K562 (cell line): ENCODE data around the gene B9D2. TPM values are rescaled to one million over a fixed set of nuclear protein-coding genes. Genes with fewer than 3 reads are reported as not detected.

Experiments
- HEY1 ChIP-seq: fragments of 250-450 bp; sonication (Bioruptor Pico); IDR thresholded peaks from 2 replicates; pipeline ENCODE4 v1.5.0; 2020; ENCODE audit warnings: mild to moderate bottlenecking, moderate library complexity, borderline replicate concordance
- HOXB6 ChIP-seq: fragments of 250-450 bp; sonication (Bioruptor Pico); IDR thresholded peaks from 2 replicates; pipeline ENCODE4 v1.5.1; 2022; ENCODE audit warnings: mild to moderate bottlenecking, borderline replicate concordance
- KDM2B ChIP-seq: fragments of 250-450 bp; sonication (Bioruptor Pico); IDR thresholded peaks from 2 replicates; pipeline ENCODE4 v1.8.0; 2021; ENCODE audit warnings: mild to moderate bottlenecking, moderate library complexity
- MNT ChIP-seq, 2 experiments: fragments of 450-650 bp; conservative IDR thresholded peaks; 2 replicates each; pipeline ENCODE4 v1.6.1; 2017; ENCODE audit warnings: mild to moderate bottlenecking in 2 of 2, moderate library complexity in 2 of 2
- MXD1 ChIP-seq: fragments of 250-450 bp; sonication (Bioruptor Pico); IDR thresholded peaks from 2 replicates; pipeline ENCODE4 v1.8.0; 2021; ENCODE audit warnings: borderline replicate concordance, mild to moderate bottlenecking, moderate library complexity; ENCODE audit not compliant: poor library complexity, severe bottlenecking
- NCOR1 ChIP-seq: fragments of 450-650 bp; IDR thresholded peaks from 2 replicates; pipeline ENCODE4 v1.6.1; 2016; ENCODE audit warnings: mild to moderate bottlenecking, moderate library complexity
- PHF21A ChIP-seq: fragments of 450-650 bp; IDR thresholded peaks from 2 replicates; pipeline ENCODE4 v1.6.1; 2017; ENCODE audit warnings: low read depth, borderline replicate concordance
- POLR3A ChIP-seq: IDR thresholded peaks from 2 replicates; pipeline ENCODE4 v1.6.1; 2011; ENCODE audit warnings: borderline replicate concordance, mild to moderate bottlenecking, moderate library complexity; ENCODE audit not compliant: insufficient read length, insufficient read depth; ENCODE audit errors: extremely low read depth
- RNF2 ChIP-seq: sonication (generic); IDR thresholded peaks from 2 replicates; pipeline ENCODE4 v1.6.1; 2016
- SNAPC5 ChIP-seq: fragments of 250-450 bp; sonication (Bioruptor Pico); IDR thresholded peaks from 2 replicates; pipeline ENCODE4 v1.8.0; 2021; ENCODE audit warnings: moderate library complexity, mild to moderate bottlenecking, inconsistent platforms
- TEAD1 ChIP-seq, 2 experiments: fragments of 450-650 bp in 1 of 2; sonication (generic) in 1 of 2; formaldehyde crosslinking; IDR thresholded peaks; 2 replicates each; pipeline versions ENCODE4 v1.4.0 to v1.8.0; 2020 to 2022; ENCODE audit warnings: mild to moderate bottlenecking in 2 of 2, missing genetic modification reagents in 1 of 2
- THRA ChIP-seq: fragments of 450-650 bp; IDR thresholded peaks from 2 replicates; pipeline ENCODE4 v1.6.1; 2017; ENCODE audit warnings: mild to moderate bottlenecking, moderate library complexity
- ZFP36 ChIP-seq: fragments of 150-350 bp; IDR thresholded peaks from 2 replicates; pipeline ENCODE4 v1.6.1; 2018; ENCODE audit warnings: low read length, low read depth; ENCODE audit not compliant: partially characterized antibody
- ZFPM2 ChIP-seq: fragments of 250-450 bp; sonication (Bioruptor Pico); IDR thresholded peaks from 2 replicates; pipeline ENCODE4 v1.5.1; 2022; ENCODE audit warnings: mild to moderate bottlenecking
- ZNF12 ChIP-seq: sonication (generic); formaldehyde crosslinking; IDR thresholded peaks from 2 replicates; pipeline ENCODE4 v1.4.0; 2020; ENCODE audit warnings: mild to moderate bottlenecking, missing genetic modification reagents
- ZNF589 ChIP-seq: fragments of 200-800 bp; sonication (Bioruptor generic); IDR thresholded peaks from 2 replicates; pipeline ENCODE4 v1.6.1; 2016; ENCODE audit warnings: low read depth, missing genetic modification characterization, missing compliant biosample characterization
- ZNF699 ChIP-seq: fragments of 250-450 bp; sonication (Bioruptor Pico); IDR thresholded peaks from 2 replicates; pipeline ENCODE4 v1.8.0; 2021; ENCODE audit warnings: mild to moderate bottlenecking, moderate library complexity; ENCODE audit not compliant: insufficient replicate concordance
- ZNF830 ChIP-seq: fragments of 250-450 bp; sonication (Bioruptor Pico); IDR thresholded peaks from 2 replicates; pipeline ENCODE4 v1.5.0; 2021; ENCODE audit warnings: mild to moderate bottlenecking
- polyA plus RNA-seq, 8 experiments: library from polyadenylated mRNA; depleted of rRNA in 4 of 8; stranded (reverse) in 5 of 8; unstranded in 3 of 8; fragments of >200 nt; fragmentation: Nextera tagmentation in 2 of 8; fragmentation: Illumina TruSeq in 1 of 8; extraction: Ambion mirVana in 2 of 8; extraction: Trizol in 1 of 8; gene quantifications; 2 replicates each; pipeline versions ENCODE4 v1.2.1 to v1.2.3, GENCODE V29; 2011 to 2014; ENCODE audit warnings: inconsistent platforms in 1 of 8, missing spikeins in 1 of 8
- total RNA-seq, 7 experiments: library from RNA; depleted of rRNA in 6 of 7; stranded (reverse); fragments of >200 nt in 6 of 7; fragmentation: Illumina TruSeq in 2 of 7; extraction: Trizol in 2 of 7; gene quantifications; 2 replicates each; pipeline versions ENCODE4 v1.2.1 to v1.2.3, GENCODE V29; 2011 to 2021; ENCODE audit warnings: low replicate concordance in 1 of 7
- TF ChIP-seq, protein P1 (sequence below): sonication (generic); IDR thresholded peaks from 2 replicates; pipeline ENCODE4 v1.6.1; 2016
- TF ChIP-seq, protein P2 (sequence below): conservative IDR thresholded peaks from 2 replicates; pipeline ENCODE4 v1.6.1; 2011; ENCODE audit warnings: low read depth, mild to moderate bottlenecking, low read length; ENCODE audit not compliant: control insufficient read depth
- TF ChIP-seq, protein P3 (sequence below): fragments of 250-450 bp; sonication (Bioruptor Pico); IDR thresholded peaks from 2 replicates; pipeline ENCODE4 v1.4.0; 2020

The B9D2 gene
- total and polyA plus RNA-seq, 9 of the 15 experiments (the other 6 are each of a cell fraction or from before 2014, with no cell fraction given): 0.83 to 6.9 (median 2.8) TPM

DNA sequence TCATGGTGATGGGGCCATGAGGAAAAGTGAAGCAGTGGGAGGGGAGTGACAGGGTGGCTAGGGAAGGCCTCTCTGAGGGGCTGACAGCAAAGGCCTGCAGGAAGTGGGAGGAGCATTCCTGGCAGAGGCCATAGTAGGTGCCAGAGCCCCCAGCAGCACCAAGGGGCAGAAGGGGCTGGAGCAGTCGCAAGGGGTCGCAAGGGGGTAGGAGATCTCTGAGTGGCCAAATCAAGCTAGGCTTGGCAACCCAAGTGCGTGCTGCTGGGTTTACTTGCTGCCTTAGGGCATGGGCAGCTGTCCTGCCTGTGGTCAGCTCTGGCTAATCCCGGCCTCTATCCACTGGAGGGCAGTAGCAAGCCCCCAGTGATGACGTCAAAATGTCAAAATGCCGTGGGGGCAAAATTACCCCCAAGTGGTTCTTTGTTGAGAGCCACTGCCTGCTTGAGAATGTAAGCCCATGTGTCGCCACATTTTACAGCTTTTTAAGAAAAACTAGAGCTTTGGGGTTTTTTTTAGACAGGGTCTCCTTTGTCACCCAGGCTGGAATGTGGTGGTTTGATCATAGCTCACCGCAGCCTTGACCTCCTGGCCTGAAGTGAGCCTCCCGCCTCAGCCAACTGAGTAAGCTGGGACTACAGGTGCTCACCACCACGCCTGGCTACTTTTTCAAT, 42.2 kb downstream of the B9D2 start (continued):
- TF ChIP-seq SNAPC5 (CRISPR knock-in tag) (no peak), KDM2B (CRISPR knock-in tag) (no peak), HOXB6 (CRISPR knock-in tag) (no peak), HEY1 (CRISPR knock-in tag) (no peak), POLR3A (no peak), THRA (no peak), ZNF12 (CRISPR knock-in tag) (no peak), PHF21A (no peak), ZFP36 (no peak), ZNF699 (CRISPR knock-in tag) (no peak), ZNF589 (CRISPR knock-in tag) (no peak), ZFPM2 (CRISPR knock-in tag) (no peak), ZNF830 (CRISPR knock-in tag) (no peak), RNF2 (no peak), MNT (conservative IDR thresholded peaks at IDR 0.05) (peak in 1 of 2 experiments; percentile 45; a peak in 1 of 4 replicates), NCOR1 (no peak; the same call in 1 of the 2 replicates), TEAD1 (CRISPR knock-in tag; IDR thresholded peaks at IDR 0.05) (peak; percentile 93 to 100), MXD1 (CRISPR knock-in tag) (no peak)
- TF ChIP-seq, protein P1, sequence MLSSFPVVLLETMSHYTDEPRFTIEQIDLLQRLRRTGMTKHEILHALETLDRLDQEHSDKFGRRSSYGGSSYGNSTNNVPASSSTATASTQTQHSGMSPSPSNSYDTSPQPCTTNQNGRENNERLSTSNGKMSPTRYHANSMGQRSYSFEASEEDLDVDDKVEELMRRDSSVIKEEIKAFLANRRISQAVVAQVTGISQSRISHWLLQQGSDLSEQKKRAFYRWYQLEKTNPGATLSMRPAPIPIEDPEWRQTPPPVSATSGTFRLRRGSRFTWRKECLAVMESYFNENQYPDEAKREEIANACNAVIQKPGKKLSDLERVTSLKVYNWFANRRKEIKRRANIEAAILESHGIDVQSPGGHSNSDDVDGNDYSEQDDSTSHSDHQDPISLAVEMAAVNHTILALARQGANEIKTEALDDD: no peak
- TF ChIP-seq, protein P2, sequence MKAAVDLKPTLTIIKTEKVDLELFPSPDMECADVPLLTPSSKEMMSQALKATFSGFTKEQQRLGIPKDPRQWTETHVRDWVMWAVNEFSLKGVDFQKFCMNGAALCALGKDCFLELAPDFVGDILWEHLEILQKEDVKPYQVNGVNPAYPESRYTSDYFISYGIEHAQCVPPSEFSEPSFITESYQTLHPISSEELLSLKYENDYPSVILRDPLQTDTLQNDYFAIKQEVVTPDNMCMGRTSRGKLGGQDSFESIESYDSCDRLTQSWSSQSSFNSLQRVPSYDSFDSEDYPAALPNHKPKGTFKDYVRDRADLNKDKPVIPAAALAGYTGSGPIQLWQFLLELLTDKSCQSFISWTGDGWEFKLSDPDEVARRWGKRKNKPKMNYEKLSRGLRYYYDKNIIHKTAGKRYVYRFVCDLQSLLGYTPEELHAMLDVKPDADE: no peak
- TF ChIP-seq, protein P3, sequence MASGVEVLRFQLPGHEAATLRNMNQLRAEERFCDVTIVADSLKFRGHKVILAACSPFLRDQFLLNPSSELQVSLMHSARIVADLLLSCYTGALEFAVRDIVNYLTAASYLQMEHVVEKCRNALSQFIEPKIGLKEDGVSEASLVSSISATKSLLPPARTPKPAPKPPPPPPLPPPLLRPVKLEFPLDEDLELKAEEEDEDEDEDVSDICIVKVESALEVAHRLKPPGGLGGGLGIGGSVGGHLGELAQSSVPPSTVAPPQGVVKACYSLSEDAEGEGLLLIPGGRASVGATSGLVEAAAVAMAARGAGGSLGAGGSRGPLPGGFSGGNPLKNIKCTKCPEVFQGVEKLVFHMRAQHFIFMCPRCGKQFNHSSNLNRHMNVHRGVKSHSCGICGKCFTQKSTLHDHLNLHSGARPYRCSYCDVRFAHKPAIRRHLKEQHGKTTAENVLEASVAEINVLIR: peak; percentile 68
